GM03348 (cell line): ENCODE data around the gene CLCN3.
"Not testable (repeated sequence)": the region's sequence is repeated elsewhere in the genome, so short reads cannot be mapped to it uniquely, and the experiment has no call there.

ENCODE experiments used
- DNase-seq: peaks from one replicate; pipeline ENCODE4 v3.0.0; 2012; ENCODE audit warnings: low spot score

The CLCN3 gene

GRCh38 chr4:169619958-169620879, at the start of gene CLCN3:
Gene CLCN3 (plus strand): TSS chr4:169620578. CDS start chr4:169635929, 15,351 bp downstream.
- peak; percentile 97 for DNase-seq

- not testable (repeated sequence) for DNase-seq
These were observed 49.4 kb upstream of the CLCN3 start for GRCh38 chr4:169571012-169571411.

DNA sequence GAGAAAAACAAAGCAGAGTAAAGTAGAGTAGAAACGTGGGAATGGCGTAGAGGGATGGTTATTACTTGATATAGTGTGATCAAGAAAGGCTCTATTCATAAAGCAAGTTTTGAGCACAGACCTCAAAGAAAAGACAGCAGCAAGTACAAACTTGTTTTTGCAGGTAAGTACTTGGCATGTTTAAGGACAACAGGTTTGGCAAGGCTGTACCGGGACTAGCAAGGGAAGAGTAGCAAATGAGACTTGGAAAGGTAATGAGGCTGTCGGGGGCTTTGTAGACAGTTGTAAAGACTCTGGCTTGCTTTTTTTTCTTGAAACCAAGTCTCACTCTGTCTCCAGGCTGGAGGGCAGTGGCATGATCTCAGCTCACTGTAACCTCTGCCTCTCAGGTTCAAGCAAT, 48.9 kb upstream of the CLCN3 start:
- DNase-seq = no peak

DNA sequence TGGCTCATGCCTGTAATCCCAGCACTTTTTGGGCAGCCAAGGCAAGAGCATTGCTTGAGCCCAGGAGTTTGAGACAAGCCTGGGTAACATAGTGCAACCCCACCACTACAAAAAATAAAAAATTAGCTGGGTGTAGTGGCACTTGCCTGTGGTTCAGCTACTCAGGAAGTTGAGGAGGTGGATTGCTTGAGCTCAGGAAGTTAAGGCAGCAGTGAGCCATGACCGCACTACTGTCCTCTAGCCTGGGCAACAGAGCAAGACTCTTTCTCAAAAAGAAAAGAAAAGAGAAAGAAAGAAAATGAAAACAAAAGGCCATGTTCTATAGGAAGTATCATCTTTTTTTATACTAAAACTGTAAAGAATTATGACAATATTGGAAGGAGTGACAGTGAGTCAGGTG, 46.5 kb upstream of the CLCN3 start:
- no peak for DNase-seq

GRCh38 chr4:169582203-169582602, 38.2 kb upstream of the CLCN3 start:
- DNase-seq = no peak

DNA sequence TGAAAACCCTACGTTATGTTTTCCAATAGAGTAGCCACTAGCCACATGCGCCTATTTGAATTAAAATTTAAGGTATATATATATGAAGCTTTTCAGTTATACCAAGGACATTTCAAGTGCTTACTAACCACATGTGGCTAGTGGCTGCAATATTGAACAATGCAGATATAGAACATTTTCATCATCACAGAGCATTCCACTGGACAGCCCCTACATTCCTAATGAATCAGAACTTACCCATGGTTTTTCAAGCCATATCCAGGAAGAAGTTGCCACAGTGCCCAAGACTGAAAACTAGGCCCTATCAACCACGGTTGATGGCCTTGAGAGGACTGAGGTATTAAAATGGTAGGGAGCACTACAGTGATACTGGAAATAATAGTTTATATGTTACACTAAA, 37.7 kb upstream of the CLCN3 start:
- peak; percentile 12 for DNase-seq

DNA sequence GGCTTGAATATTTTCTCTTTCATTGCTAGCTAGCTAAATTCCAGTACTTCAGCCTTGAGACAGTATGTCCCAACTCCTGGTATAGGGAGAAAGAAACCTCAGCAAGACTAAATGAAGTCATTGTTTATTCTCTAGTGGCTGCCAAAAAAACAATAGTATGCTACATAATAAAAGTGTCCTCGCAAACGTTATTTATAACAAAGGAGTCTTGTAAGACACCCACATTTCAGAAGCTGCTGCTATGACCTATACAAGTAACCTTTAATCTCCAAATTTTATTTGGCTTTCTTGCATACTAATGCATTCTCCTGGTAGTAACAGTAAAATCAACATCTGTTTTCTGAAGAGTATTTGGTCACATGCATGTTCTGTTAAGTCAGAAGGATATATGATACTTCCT, 36.8 kb upstream of the CLCN3 start:
- peak; percentile 30 for DNase-seq

DNA sequence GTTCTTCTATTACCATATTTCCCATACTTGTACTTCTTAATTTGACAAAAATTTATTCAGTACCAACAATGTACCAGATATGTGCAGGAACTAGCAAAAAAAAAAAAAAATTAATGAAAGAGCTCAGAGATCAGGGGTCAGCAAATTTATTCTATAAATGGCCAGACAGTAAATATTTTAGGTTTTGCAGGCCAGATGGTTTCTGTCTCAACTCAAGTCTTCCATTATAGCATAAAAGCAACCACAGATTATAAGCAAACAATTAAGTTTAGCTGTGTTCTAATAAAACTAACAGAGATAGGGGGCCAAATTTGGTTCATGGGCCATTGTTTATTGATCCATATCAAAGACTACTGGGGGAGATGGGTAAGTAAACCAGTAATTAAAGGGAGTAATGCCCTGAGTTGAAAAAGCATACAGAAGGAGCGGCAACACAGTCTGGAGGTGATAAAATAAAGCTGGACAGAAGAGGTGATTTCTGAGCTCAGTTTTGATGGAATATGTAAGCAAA, 27.3 kb upstream of the CLCN3 start:
- DNase-seq = no peak

GRCh38 chr4:169594560-169595195, 25.7 kb upstream of the CLCN3 start:
- no peak for DNase-seq

DNA sequence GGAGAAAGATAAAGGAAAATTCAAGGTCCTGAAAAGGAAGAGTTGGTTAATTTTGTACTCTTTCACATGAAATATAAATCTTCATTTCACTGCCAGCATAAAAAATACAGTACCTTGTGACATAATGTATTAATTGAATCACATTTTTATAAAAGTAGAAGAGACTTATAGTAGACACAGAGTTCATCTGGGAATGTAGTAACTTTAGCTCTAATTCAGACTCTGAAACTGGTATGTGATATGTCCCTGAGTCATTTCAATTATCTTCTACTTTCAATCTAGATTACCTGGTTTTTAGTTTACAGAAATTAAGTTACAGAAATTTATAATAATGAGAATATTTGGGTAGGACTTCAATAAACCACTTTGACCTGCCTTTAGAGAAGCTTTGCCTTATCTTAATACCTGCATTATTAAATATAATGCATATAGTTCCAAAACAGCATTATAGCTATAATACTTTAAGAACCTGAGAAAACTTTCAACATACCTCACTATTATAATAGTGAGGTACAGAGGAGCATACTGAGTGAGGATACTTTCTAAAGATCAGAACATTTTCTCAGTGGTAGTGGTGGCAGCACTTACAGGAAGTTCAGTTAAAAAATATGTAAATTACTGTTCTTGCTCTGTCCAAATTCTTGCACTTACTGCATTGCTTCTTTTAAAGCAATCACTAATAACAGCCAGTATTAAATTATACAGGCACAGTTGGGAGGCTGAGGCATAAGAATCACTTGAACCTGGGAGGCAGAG, 19.2 kb upstream of the CLCN3 start:
- DNase-seq = no peak

DNA sequence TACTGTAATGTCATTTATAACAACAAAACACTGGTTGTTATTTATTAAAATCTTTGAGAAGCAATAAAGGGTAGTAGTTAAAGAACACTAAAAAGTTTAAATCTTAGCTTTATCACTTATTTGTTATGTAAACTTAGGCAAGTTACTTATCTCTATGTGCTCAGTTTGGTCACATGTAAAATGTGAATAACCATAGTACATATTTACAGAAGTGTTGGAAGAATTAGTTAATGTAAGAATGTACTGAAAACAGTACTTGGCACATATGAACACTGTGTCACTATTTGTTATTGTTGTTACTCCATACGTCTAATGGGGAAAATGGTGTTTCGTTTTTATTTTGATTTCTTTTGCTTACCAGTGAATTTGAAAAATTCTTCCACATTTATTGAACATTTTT, 17.1 kb upstream of the CLCN3 start:
- DNase-seq = no peak

- DNase-seq = peak; percentile 71
These were observed 16.1 kb upstream of the CLCN3 start for GRCh38 chr4:169604131-169604900.

DNA sequence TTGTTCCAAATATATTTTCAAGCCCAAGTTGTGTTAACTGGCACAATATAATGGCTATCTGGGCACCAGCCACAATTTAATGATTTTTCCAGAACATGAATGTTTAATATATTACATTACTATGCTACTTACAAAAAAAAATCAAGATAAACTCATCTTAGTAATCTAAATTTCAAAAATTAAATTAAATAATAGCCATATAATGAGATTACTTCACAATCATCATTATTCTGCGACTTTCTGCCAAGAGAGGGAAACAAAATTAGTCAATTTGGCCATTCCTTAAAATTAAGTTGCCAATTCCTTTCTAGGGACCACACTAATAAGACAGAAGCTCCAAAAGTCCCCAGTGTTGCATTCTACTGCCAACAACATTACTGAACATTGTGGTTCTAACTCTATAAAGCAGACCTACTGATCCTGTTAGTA, 15.5 kb upstream of the CLCN3 start:
- DNase-seq = no peak

- DNase-seq = no peak
These were observed 9.2 kb upstream of the CLCN3 start for GRCh38 chr4:169611157-169611556.

DNA sequence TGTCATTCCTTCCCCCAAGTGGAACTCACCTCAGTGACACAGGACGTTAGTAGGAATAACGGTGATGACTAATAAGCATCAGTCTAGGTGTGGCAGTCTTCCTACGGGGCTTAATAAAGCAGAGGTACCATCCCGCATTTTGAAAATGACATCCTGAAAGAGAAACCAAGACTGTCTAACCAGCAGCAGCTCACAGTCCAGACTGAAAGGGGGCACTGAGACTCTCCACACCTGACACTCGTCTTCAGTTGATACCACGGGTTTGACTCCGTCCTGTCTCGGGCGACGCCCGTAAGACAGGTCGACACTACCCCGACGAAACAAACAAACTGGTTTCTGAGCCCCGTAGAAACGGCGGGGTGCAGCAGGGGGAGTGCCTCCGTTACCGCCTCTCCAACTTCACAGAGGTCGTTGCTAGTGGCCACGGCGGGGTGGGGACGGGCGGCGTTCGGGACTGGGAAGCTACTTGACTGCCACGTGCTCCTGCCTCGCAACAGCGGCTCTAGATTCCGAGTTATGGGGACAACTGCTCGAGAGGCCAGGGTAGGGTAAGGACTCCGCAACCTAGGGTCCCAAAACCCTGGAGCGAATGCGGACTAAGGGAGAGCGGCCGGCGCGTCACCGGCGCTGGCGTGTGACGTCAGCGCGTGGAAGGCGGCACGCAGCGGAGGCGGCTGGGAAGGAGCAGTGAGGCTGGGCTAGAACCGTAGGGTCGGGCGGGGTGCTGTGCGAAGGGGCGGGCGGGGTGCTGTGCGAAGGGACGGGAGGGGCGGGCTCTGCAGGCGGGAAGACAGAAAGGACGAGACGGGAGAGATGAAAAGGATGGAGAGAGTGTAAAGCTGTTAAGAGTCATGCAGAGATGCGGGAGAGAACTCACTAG, 8.1 kb upstream of the CLCN3 start, which contains the start of gene NEK1:
TSS of gene NEK1 (minus strand) at position 593 of the 880 bp plus-strand sequence. CDS start 9,953 bp downstream, outside the sequence.
- DNase-seq = peak; percentile 96

DNA sequence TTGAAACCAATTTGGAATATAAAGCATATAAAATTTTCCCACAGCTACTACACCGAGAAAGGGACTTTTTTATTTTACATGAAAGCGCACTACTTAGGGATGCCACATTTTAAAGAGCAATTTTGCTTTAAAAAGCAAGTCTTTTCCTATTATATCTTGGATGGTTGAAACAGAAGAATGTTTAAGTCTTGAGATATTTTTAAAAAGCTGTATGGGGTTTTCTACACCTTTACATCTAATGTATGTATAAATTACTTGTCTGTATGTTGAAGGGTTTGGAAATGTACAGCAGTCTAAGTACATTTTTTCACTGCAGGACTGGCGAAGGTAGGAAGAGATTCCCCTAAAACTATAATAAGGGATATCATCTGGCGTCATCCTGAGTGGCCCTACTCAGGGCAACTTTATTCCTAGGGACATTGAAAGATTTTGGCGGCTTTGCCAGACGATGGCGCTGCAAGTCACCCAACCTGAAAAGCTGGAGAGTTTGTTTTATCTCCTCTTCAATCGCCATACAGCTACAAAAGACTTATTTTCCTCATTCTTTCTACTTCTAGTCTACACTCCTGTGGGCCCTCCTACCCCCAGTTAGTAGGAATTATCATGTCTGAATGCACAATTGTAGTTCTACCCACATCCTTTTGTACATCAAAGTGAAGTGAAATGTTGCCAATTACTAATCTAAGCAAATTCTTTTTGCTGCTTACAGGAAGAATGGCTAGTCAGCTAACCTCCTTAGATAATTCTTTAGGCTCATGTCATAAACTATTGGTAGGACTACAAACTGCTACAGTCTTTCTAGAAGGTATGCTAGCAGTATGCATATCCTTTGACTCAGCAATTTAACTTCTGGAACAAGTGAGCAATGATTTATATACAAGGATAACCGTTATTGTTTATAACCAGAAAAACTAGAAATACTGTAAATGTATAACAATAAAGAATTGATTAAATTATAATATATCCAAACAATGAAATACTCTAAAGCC, 7.2 kb upstream of the CLCN3 start:
- peak; percentile 62 for DNase-seq

- DNase-seq = no peak
These were observed 4.8 kb upstream of the CLCN3 start for GRCh38 chr4:169615467-169616106.

GRCh38 chr4:169616846-169617245, 3.5 kb upstream of the CLCN3 start:
- no peak for DNase-seq

GRCh38 chr4:169617306-169617705, 3.1 kb upstream of the CLCN3 start:
- DNase-seq = no peak
